Gastrocnemius medialis (tissue), 4 donors: ENCODE results near the gene SAYSD1.

Experiments used
- POLR2A ChIP-seq, 2 donors: fragments of 450-650 bp; IDR thresholded peaks; one replicate each; pipeline ENCODE4 v1.6.1; 2017; ENCODE audit warnings: antibody characterized with exemption in 2 of 2, mild to moderate bottlenecking in 2 of 2, moderate library complexity in 2 of 2
- TF ChIP-seq, protein P1 (sequence below), 5 experiments: fragments of 450-650 bp in 3 of 5; fragments of 200-600 bp in 2 of 5; sonication (generic) in 2 of 5; IDR thresholded peaks in 4 of 5; conservative IDR thresholded peaks in 1 of 5; 1 replicate in 4 of 5; 2 replicates in 1 of 5; pipeline ENCODE4 v1.5.1; 2016 to 2019; ENCODE audit warnings: antibody characterized with exemption in 5 of 5, mild to moderate bottlenecking in 3 of 5, moderate library complexity in 3 of 5

DNA sequence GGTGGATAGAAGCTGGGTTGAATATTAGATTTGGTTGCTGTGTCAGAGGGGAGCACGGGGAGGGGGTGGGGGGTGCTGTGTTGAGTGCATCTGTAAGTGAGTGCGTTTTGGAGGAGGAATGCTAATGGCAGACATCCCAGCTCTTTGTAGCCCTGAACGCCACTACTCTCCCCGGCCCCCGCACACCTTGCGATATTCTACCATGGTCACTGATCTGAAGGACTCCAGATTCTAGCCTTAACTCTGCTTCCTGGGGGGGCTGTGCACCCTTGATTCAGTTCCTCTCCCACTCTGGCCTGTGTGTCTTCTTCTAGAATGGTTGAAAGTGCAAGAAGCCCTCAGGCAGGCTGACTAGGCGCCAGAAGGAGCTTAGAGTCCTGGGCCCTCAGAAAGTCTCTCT is 59.3 kb downstream of the SAYSD1 start:
- TF ChIP-seq, protein P1, sequence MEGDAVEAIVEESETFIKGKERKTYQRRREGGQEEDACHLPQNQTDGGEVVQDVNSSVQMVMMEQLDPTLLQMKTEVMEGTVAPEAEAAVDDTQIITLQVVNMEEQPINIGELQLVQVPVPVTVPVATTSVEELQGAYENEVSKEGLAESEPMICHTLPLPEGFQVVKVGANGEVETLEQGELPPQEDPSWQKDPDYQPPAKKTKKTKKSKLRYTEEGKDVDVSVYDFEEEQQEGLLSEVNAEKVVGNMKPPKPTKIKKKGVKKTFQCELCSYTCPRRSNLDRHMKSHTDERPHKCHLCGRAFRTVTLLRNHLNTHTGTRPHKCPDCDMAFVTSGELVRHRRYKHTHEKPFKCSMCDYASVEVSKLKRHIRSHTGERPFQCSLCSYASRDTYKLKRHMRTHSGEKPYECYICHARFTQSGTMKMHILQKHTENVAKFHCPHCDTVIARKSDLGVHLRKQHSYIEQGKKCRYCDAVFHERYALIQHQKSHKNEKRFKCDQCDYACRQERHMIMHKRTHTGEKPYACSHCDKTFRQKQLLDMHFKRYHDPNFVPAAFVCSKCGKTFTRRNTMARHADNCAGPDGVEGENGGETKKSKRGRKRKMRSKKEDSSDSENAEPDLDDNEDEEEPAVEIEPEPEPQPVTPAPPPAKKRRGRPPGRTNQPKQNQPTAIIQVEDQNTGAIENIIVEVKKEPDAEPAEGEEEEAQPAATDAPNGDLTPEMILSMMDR (IDR thresholded peaks at IDR 0.05 in 4 of 5, conservative IDR thresholded peaks at IDR 0.05 in 1 of 5) = no peak
- TF ChIP-seq POLR2A (IDR thresholded peaks at IDR 0.05) = no peak
